ENCODE results near the gene NCS1. TPM values are rescaled to one million over a fixed set of nuclear protein-coding genes. Genes with fewer than 3 reads are reported as not detected.

Gene NCS1
- total and polyA plus RNA-seq, 2 experiments from 2014 or later = 4.7 to 33.0 TPM

DNA sequence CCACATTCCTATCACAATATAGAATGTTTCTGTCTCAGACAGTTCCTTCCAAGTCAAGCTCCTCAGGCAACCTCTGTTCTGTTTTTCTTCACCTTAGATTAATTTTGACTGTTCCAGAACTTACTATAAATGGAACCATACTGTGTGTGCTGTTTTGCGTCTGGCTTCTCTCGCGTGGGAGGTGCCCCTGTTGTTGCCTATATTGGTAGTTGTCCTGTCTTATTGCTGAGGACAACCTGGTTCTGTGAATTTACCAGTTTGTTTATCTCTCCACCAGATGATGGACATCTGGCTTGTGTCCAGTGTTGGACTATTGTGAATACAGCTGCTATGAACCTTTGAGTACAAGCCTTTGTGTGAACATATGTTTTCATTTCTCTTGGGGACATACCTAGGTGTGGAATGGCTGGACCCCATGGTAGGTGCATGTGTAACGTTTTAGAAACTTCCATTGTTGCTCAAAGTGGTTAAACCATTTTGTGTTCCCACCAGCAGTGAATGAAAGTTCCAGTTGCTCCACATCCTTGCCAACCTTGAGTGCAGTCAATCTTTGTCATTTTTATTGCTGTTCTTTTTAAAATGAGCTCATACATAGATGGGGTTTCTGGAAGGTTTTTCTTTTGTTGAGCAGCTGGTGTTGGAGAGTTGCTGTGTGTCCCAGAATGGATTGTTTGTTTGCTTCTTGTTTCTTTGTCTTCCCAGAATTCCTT lies 111.5 kb downstream of the NCS1 start:
- no peaks in the 10 kb centered on the region for H3K9me3 ChIP-seq (ENCODE audit: low read depth)
- H3K36me3 ChIP-seq (ENCODE audit: low read depth) = no peaks in the 10 kb centered on the region
- in situ Hi-C loops (cut with MboI) = no loop called here
- H3K9me2 ChIP-seq (ENCODE audit: insufficient read depth) = no peaks in the 10 kb centered on the region
- peaks cover 27% of the 10 kb centered on the region for H3K27me3 ChIP-seq (replicated peaks; ENCODE audit: insufficient read depth)
- no peaks in the 10 kb centered on the region for H4K20me1 ChIP-seq (ENCODE audit: insufficient read depth)
- no peaks in the 10 kb centered on the region for H3F3A ChIP-seq (ENCODE audit: insufficient read depth)
- H3K4me1 ChIP-seq (ENCODE audit: insufficient read depth) = no peaks in the 10 kb centered on the region
- H3K79me2 ChIP-seq (ENCODE audit: insufficient read depth) = no peaks in the 10 kb centered on the region
- H3K4me2 ChIP-seq (ENCODE audit: unreplicated experiment) = no peak overlapping the region
- WGBS, 2 experiments (ENCODE audit: low coverage in 1 of 2, low lambda C conversion rate in 2 of 2, missing lambda C conversion rate in 2 of 2) = 28 to 36% methylated on average over 4 of the region's 4 CpGs
- TF ChIP-seq EZH2phosphoT487 (IDR thresholded peaks at IDR 0.05; ENCODE audit: insufficient read depth, low read depth) (no peak), EZH2 (IDR thresholded peaks at IDR 0.05; ENCODE audit: insufficient read depth, poor library complexity, severe bottlenecking) (no peak)
- no peak overlapping the region for H3K4me3 ChIP-seq
- no peak overlapping the region for H3K9ac ChIP-seq
- H3K27ac ChIP-seq = no peak overlapping the region
- H2AFZ ChIP-seq = no peak overlapping the region
- no peak for DNase-seq

- no peaks in the 10 kb centered on the region for H3K4me1 ChIP-seq (ENCODE audit: insufficient read depth)
- H3K79me2 ChIP-seq (ENCODE audit: insufficient read depth) = no peaks in the 10 kb centered on the region
- H3K4me3 ChIP-seq = no peak overlapping the region
- H4K20me1 ChIP-seq (ENCODE audit: insufficient read depth) = no peaks in the 10 kb centered on the region
- no peak for DNase-seq
- H3K9me3 ChIP-seq (ENCODE audit: low read depth) = no peaks in the 10 kb centered on the region
- H3F3A ChIP-seq (ENCODE audit: insufficient read depth) = no peaks in the 10 kb centered on the region
- in situ Hi-C loops (cut with MboI) = no loop called here
- no peaks in the 10 kb centered on the region for H3K36me3 ChIP-seq (ENCODE audit: low read depth)
- TF ChIP-seq EZH2phosphoT487 (IDR thresholded peaks at IDR 0.05; ENCODE audit: insufficient read depth, low read depth) = no peak
- no peak for TF ChIP-seq EZH2 (IDR thresholded peaks at IDR 0.05; ENCODE audit: insufficient read depth, poor library complexity, severe bottlenecking)
- no peaks in the 10 kb centered on the region for H3K9me2 ChIP-seq (ENCODE audit: insufficient read depth)
- no peak overlapping the region for H3K9ac ChIP-seq
- no peak overlapping the region for H3K4me2 ChIP-seq (ENCODE audit: unreplicated experiment)
- peaks cover 33% of the 10 kb centered on the region for H3K27me3 ChIP-seq (replicated peaks; ENCODE audit: insufficient read depth)
- H2AFZ ChIP-seq = no peak overlapping the region
- 50 to 51% methylated on average over 10 of the region's 10 CpGs for WGBS, 2 experiments (ENCODE audit: low coverage in 1 of 2, low lambda C conversion rate in 2 of 2, missing lambda C conversion rate in 2 of 2)
- no peak overlapping the region for H3K27ac ChIP-seq
Observed at GRCh38 chr9:130284249-130284625, 112.0 kb downstream of the NCS1 start.

DNA sequence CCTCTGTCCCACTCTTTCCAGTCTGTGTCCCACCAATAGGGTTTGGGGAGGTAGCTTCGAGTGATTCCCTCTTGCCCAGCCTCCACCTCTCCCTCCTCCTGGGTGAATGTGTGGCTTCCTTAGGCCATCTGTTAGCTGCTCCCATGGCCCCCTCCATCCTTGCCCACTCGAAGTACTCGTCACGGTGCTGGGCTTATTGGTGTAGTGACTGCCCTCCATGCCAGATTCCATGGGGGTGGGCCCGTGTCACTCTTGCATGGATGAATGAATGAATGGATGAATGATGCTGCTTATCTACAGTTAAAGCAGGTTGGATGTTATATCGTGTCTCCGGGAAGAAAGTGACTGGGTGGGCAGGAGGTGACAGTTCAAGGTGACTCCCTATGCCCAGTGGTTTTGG lies 112.5 kb downstream of the NCS1 start:
- Histone ChIP-seq H3K9me3 (ENCODE audit: low read depth) (no peaks in the 10 kb centered on the region), H3K9me2 (ENCODE audit: insufficient read depth) (no peaks in the 10 kb centered on the region), H3K27me3 (replicated peaks; ENCODE audit: insufficient read depth) (peaks cover 37% of the 10 kb centered on the region), H3K36me3 (ENCODE audit: low read depth) (no peaks in the 10 kb centered on the region), H3K4me2 (ENCODE audit: unreplicated experiment) (no peak overlapping the region), H3K9ac (no peak overlapping the region), H2AFZ (no peak overlapping the region), H3F3A (ENCODE audit: insufficient read depth) (no peaks in the 10 kb centered on the region), H3K4me3 (no peak overlapping the region), H4K20me1 (ENCODE audit: insufficient read depth) (no peaks in the 10 kb centered on the region), H3K27ac (no peak overlapping the region), H3K4me1 (ENCODE audit: insufficient read depth) (no peaks in the 10 kb centered on the region), H3K79me2 (ENCODE audit: insufficient read depth) (no peaks in the 10 kb centered on the region)
- 80% methylated on average over 7 of the region's 7 CpGs for WGBS, 2 experiments (ENCODE audit: low coverage in 1 of 2, low lambda C conversion rate in 2 of 2, missing lambda C conversion rate in 2 of 2)
- DNase-seq = no peak
- in situ Hi-C loops (cut with MboI) = no loop called here
- TF ChIP-seq EZH2 (IDR thresholded peaks at IDR 0.05; ENCODE audit: insufficient read depth, poor library complexity, severe bottlenecking) (no peak), EZH2phosphoT487 (IDR thresholded peaks at IDR 0.05; ENCODE audit: insufficient read depth, low read depth) (no peak)

DNA sequence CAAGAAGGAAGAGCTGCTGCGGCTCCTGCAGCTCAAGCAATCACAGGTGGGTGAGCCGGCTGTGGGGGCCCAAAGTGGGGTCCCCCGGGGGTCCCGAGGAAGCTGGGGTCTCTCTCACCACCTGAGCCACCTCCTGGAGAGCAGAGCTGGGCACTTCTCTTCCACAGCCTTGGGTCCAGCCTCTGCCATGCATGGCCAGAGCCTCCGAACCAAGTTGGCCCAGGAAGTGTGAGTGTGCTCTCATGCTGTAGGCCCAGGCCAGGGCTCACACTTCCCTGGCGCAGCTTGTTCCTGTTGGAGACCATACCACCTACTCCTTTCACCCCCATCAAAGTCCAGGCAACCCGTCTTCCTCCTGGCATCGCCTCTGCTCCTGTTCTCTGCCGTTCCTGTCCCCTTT lies 113.1 kb downstream of the NCS1 start:
- Histone ChIP-seq H3K9me2 (ENCODE audit: insufficient read depth) (no peaks in the 10 kb centered on the region), H3K4me2 (ENCODE audit: unreplicated experiment) (no peak overlapping the region), H3K27me3 (replicated peaks; ENCODE audit: insufficient read depth) (peaks cover 43% of the 10 kb centered on the region), H3K9me3 (ENCODE audit: low read depth) (no peaks in the 10 kb centered on the region), H3K79me2 (ENCODE audit: insufficient read depth) (no peaks in the 10 kb centered on the region), H3K27ac (no peak overlapping the region), H3K4me3 (no peak overlapping the region), H2AFZ (no peak overlapping the region), H3K9ac (no peak overlapping the region), H3K4me1 (ENCODE audit: insufficient read depth) (no peaks in the 10 kb centered on the region), H4K20me1 (ENCODE audit: insufficient read depth) (no peaks in the 10 kb centered on the region), H3F3A (ENCODE audit: insufficient read depth) (no peaks in the 10 kb centered on the region), H3K36me3 (ENCODE audit: low read depth) (no peaks in the 10 kb centered on the region)
- in situ Hi-C loops (cut with MboI) = no loop called here
- WGBS, 2 experiments (ENCODE audit: low coverage in 1 of 2, low lambda C conversion rate in 2 of 2, missing lambda C conversion rate in 2 of 2) = 56 to 60% methylated on average over 9 of the region's 9 CpGs
- no peak for TF ChIP-seq EZH2phosphoT487 (IDR thresholded peaks at IDR 0.05; ENCODE audit: insufficient read depth, low read depth)
- no peak for TF ChIP-seq EZH2 (IDR thresholded peaks at IDR 0.05; ENCODE audit: insufficient read depth, poor library complexity, severe bottlenecking)
- DNase-seq = no peak
